GM21528 (cell line): ENCODE measurements around the gene ZNF143.
"Not testable (repeated sequence)": the region's sequence is repeated elsewhere in the genome, so short reads cannot be mapped to it uniquely, and the experiment has no call there.

Source experiments
- ATAC-seq: cut with Tn5 transposase; IDR thresholded peaks from one replicate; pipeline ENCODE4 v1.9.1; 2021; ENCODE audit warnings: mild to moderate bottlenecking, moderate library complexity; ENCODE audit not compliant: unreplicated experiment, low FRiP score

Gene ZNF143

DNA sequence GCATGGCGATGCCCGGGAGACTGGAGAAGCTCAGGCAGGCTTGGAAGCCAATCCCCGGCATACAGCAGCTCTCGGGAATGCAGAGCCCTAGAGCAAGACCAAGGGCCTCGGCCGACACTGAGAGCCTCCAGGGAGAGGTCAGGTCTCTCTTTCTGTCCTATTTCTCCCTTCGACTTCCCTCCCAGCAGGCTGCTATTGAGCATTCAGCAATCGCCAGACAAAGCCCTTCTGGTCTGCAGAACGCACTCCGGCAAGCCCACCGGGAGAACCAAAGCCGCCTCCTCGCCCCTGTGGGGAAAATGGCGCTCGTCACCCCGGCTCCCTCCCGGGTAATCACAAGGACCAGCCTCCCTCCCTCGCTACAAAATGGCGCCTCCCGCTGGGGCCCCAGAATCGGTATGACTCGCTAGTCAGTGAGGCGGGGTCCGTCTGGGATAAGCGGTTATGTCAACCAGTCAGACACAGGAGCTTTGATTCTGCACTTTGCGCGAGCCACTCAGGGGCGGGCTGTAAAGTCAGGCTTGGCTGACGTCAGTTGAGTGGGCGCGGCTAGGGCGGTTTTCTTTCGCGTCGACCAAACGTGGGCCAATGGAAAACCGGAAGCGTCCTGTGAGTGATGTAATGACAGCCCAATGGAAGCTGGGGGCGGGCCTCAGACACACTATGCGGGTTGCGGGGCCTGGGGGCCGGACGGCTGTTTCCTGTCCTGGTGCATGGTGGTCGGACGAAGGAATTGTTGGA lies at the start of gene ZNF143:
TSS of gene ZNF143 (plus strand) at position 691 of the 741 bp plus-strand sequence. CDS start 10,297 bp downstream, outside the sequence.
- ATAC-seq: peak; percentile 88

DNA sequence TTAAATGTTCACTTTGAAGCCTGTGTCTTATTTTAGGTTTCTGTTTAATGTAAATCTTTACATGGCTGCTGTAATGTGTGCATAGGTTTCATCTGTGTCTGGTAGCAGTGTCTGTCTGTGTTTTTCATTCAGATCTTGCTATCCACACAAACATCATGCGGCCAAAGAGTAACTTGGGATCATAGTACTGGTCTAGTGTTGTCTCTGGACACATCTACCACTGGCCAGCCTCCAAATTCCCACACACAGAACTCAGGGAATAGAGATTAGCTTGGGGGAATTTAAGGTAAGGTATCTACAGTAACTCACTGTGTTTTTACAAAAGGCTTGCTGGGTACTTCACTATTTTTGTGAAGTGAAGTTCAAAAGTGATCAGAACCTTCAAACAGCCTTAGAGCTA lies 32.1 kb upstream of the ZNF143 start:
- ATAC-seq: no peak

DNA sequence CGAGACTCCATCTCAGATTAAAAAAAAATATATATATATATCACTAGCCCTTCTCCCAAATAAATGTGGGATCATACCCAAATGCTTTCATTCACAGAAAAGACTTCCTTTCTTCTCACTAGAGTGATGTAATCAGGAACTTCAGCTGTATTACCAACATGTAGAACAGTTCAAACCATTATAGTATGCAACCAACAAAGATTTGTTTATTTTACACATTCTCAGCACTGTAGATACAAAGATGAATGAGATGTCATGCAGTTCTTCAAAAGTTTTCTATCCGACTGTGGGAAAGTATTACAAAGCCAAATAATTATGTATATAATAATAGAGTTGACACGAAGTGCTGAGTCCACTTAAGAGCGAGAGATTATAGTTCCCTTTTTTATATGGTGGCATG lies 22.2 kb upstream of the ZNF143 start:
- no peak for ATAC-seq

DNA sequence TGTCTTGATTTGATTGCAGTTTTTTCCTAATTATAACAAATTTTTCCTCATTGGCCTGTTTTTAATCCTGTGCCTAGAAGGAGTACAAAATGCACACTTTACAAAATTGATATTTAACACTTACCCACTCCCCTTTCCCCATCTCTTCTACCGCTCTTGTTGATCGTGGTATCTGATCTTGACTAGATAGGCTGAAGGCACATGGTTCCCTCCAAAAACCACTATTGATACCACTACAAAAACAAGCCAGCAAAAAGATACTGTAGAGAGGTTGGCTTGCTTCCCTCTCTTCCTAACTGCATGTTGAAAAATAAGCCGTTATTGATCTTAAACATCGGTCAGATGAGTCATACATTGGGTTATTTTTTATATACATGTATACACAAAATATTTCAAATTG lies 14.6 kb upstream of the ZNF143 start:
- no peak for ATAC-seq

DNA sequence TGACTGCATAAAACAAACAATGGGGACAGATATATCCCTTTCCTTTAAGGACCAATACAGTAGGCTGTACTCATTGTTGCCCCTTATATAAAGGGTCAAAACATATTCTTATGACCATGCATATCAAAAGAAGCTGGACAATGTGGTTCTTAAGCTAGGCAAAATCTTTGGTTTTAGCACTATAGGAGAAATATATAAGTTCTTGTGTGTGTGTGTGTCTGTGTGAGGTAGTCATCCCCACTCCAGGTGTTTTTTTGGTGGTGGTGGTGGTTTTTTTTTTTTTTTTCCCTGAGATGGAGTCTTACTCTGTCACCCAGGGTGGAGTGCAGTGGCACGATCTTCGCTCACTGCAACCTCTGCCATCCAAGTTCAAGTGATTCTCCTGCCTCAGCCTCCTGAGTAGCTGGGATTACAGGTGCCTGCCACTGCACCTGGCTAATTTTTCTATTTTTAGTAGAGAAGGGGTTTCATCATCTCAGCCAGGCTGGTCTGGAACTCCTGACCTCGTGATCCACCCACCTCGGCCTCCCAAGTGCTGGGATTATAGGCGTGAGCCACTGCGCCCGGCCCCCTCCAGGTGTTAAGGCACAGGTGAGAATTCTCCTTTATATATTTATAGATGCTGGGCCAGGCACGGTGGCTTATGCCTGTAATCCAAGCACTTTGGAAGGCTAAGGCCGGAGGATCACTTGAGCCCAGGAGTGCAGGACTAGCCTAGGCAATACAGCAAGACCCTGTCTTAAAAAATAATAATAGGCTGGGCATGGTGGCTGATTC lies 12.0 kb upstream of the ZNF143 start:
- no peak for ATAC-seq

DNA sequence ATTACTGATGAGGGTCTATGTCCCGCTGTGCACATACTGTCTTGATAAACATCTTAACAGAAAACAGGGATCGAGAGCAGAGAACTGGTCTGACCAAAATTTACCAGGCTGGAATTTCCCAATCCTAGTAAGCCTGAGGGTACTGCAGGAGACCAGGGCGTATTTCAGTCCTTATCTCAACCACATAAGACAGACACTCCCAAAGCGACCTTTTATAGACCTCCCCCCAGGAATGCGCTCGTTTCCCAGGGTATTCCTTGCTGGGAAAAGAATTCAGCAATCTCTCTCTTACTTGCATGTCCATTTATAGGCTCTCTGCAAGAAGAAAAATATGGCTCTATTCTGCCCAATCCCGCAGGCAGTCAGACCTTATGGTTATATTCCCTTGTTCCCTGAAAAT lies 8.8 kb upstream of the ZNF143 start:
- not testable (repeated sequence) for ATAC-seq

DNA sequence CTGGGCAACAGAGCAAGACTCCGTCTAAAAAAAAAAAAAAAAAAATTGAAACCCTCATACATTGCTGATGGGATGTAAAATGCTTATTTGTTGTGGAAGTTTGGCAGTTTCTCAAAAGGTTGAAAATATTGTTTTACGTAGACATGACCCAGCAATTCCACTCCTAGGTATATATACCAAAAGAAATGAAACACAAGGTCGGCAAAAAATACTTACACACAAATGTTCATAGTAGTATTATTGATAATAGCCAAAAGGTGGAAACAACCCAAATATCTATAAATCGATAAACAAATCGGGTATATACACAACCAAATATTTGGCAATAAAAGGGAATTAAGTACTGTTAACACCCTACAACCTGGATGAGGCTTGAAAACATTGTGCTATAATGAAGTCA lies 5.1 kb upstream of the ZNF143 start:
- no peak for ATAC-seq

DNA sequence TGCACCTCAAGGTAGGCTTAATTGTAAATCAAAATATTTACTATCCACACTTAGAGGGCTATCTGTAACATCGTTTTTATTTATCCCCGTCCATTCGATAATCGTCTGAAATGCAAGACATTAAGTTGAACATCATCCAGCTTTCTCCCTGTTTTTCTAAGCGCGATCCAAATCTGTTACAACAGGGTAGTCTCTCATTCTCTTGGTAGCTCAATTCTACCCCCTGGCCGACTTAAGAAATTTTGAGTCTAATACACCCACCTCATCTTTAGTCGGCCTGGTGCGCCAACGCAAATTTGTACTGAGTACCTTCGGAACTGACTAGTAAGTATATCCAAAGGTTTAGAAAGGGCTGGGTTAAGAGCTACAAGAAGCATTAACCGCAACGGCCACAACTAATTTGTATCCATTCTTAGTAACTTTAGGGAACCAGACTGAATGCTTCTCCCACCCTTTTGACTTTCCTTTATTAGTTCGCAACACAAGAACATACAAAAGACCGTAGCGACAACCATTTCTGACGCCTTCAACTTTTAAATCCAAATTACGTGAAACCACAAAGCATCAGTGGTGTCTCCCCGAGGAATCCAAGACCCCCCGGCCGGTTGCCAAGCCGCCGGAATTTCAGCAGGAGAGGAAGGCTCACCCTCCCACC lies 1.0 kb upstream of the ZNF143 start:
- ATAC-seq: no peak

DNA sequence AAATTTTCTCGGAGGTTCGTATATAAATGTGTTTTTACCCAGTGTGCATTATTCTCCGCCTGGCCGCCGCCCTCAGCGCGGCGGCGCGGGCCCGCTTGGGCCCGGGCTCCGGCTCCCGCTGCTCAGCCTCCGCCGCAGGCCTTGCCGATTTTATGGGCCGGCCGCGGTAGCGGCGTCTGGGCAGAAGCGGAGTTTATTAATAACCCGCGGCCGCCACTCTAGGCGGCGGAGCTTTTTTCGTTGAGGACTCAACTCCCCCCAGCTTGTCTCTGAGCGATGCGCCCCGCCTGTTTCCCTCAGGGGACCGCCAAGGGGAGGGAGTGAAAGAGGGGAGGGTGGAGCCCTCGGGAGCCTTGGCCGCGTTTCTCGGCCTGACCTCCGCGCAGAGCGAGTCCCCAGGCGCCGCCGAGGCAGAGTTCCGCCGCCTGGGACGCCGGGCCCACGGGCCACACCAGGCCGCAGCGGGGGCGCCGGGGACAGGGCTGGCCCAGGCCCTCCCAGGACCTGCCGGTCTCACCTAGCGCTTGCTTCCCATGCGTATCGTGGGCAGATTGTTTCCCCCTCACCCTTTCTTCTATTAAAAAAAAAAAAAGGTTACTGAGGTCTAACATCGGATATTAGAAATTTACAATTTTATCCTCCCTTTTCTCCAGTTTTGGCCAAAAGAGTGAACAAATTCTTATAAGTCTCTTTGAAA lies 399 bp downstream of the ZNF143 start:
- ATAC-seq: peak; percentile 53

DNA sequence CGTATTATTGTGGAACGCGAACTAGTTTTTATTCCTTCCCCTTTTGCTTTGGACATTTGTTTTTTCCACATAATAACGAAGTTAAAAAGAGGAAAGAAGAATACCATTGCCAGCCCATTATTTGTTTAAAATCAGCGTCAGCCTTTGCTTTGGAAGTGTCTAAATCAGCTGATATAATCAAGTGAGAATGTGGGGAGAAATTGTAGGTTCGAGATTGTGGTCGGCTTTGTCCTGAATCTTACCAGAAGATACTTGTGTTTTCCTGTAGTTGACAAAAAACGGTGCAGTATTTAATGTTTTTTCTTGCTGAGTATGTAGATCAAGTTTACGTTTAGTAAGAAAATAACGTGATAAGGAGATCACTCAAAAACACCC lies 935 bp downstream of the ZNF143 start:
- no peak for ATAC-seq

DNA sequence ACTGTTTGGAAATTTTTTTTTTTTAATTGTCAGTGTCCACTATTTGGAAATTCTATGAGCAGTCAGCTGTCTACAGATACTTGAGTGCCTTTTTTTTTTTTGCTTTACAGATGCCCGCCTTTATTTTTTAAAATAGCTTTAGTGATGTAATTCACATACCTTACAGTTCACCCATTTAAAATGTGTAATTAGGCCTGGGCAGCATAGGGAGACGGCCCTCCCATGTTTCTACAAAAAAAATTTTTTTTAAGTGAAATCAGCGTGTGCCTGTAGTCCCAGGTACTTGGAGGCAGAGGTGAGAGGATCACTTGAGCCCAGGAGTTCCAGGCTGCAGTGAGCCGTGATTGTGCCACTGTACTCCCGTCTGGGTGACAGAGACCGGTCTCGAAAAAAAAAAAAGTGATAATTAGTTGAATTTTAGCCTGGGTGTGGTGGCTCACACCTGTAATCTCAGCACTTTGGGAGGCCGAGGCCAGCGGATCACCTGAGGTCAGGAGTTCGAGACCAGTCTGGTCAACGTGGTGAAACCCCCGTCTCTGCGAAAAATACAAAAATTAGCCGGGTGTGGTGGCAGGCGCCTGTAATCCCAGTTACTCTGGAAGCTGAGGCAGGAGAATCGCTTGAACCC lies 1.5 kb downstream of the ZNF143 start:
- ATAC-seq: no peak

DNA sequence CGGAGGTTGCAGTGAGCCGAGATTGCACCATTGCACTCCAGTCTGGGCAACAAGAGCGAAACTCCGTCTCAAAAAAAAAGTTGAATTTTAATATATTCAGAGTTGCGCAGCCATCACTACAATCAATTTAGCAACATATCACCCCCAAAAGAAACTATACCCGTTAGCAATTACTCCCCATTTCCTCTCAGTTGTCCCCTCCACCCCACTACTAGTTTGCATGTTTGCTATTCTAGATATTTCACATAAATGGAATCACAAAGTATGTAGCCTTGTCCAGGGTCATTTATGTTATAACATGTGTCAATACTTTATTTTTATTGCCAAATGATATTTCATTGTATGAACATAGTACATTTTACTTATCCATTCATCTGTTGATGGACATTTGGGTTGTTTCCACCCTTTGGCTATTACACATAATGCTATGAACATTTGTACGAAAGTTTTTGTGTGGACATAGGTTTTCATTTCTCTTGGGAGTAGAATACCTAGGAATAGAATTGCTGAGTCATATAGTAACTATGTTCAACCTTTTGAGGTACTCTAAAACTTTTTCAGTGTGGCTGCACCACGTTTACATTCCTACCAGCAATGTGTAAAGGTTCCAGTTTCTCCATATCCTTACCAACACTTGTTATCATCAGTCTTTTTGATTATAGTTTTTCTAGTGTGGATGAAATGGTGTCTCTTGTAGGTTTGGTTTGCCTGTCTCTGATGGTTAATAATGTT lies 2.2 kb downstream of the ZNF143 start:
- no peak for ATAC-seq

DNA sequence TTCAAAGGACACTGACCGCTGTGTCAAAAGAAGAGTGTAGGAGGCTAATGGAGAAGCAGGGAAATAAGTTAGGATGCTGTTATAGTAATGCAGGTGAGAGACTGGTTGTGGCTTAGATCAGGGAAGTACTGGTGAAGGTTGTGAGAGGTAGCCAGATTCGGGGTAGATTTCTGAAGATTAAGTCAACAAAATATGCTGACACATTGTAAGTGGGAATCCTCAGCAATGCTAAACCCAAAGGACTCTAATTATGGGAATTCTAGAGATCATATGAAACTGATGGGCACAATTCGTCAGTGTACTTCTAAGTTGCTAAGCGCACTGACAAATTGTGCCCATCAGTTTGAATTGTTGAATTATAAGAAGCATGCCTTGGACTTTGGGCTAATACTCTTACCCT lies 10.0 kb downstream of the ZNF143 start:
- ATAC-seq: no peak

DNA sequence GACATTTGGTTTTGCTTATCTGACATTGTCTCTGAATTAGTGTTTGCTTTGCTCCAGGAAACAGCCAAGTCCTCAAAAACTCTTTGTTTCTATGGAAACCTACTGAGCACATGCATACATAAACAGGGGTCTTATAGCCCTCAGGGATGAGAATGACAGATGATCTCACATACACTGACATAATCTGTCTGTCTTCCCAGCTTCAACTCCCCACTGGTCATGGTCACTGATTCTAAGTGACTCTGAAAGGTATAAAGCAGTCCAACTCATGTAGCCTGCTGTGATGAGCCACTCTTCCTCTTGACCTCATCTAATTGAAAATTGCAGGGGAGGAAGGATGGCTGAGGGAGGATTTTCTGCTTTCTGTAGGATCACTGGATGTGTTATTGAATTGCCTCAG lies 12.6 kb downstream of the ZNF143 start:
- no peak for ATAC-seq

DNA sequence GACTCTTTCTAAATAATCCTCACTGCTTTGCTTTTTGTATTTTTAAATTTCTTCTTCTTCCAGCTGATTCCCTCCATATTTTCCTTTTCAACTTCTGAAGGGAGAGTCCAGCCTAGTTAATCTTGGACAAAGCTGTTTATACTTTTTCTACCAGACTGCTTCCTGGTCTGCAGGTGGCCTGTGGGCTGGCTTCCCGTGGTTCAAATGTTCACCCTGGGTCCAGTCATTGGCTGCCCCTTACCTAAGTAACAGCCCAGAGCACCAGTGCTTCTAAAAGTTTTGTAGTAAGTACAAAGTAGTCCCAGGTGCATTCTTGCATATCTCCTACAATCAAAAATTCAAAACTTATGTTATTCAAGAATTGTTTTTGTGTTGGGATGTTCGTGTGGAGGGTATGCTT lies 19.1 kb downstream of the ZNF143 start:
- no peak for ATAC-seq

DNA sequence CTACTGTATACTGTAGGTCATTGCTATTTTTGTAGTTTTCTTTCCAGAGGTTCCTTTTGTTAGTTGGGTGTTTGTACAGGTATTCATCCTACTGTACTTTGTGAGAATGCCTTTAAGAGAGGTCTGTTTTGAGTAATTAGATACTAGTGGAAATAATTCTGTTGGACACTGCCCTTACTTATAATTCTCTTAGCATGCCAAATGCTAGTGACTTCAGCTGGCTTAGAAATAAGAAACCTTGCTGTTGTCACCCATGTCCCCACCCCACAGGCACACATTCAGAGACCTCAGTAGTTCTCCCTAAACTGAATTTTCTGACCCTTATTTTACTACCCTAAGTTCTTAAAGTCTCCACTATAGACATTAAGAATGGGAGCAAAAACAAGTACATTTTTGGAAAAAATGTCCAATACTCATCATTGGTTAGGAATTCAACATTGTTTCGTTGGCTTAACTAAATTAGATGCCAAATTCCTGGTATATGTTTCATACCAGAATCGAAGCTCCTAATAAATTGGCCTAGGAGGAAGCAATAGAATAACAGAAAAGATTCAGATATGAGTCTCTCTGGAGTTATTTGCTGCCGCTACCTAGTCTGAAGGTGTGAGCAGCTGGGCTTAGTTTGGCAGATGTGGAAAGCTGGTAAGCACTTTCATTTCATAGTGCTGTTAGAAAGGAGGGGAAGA lies 28.4 kb downstream of the ZNF143 start:
- no peak for ATAC-seq

DNA sequence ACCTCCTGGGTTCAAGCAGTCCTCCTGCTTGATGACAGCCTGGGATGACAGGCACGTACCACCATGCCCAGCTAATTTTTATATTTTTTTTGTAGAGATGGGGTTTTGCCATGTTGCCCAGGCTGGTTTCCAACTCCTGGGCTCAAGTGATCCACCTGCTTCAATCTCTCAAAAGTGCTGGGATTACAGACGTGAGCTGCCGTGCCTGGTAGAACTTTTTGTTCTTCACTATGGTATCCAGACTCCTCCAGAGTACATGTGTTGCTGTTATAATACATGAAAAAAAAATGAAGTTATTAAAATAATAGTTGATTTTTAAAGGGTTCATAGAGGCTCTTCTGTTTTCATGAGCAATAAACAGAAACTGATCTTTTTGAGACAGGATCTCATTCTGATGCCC lies 29.6 kb downstream of the ZNF143 start:
- no peak for ATAC-seq

DNA sequence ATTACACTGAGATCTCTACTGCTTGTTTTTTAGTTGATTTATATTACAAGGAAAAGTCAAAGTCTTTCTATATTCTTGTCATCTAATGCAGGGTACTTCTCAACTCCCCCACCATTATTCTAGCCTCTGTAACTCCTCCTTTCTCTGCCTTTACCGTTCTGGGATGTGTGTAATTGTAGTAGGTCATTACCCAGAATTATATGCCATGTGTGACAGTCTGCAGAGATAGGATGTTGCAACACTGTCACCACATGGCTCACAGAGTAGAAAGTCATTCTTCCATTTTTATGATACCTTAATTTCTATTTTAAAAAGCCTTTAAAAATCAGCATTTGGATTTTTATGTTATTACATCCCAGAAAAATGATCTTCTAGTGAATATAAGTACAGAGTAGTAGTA lies 32.7 kb downstream of the ZNF143 start:
- ATAC-seq: no peak

DNA sequence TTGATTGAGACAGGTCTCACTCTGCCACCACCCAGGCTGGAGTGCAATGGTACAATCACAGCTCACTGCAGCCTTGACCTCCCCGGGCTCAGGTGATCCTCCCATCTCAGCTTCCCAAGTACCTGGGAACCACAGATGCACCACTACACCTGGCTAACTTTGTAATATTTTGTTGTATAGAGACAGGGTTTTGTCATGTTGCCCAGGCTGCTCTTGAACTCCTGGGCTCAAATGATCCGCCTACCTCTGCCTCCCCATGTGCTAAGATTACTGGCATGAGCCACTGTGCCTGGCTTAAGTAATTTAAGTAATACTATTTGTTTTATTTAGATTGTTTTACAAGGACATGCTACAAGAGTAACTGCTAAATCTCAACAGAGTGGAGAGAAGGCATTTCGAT lies 33.5 kb downstream of the ZNF143 start:
- ATAC-seq: no peak
